WTC11 (cell line): ENCODE results near the gene DDO. TPM values are rescaled to one million over a fixed set of nuclear protein-coding genes. Genes with fewer than 3 reads are reported as not detected.

Source experiments
- ATAC-seq: fragments of 200-7000 bp; cut with Tn5 transposase; 2 replicates; pipeline ENCODE4 v1.10.0; 2021; ENCODE audit warnings: mild to moderate bottlenecking, moderate library complexity
- CTCF ChIA-PET: fragments of 300-600 bp; sonication (Branson Sonifier 250); formaldehyde crosslinking; loops from one replicate; lab custom pipeline; 2021; ENCODE audit warnings: antibody characterized with exemption; lab: Charles Lee
- POLR2A ChIA-PET: fragments of 350-600 bp; sonication (Branson Sonifier 250); formaldehyde crosslinking; loops from one replicate; lab custom pipeline; 2021; ENCODE audit warnings: antibody characterized with exemption; lab: Charles Lee
- DNase-seq: peaks from one replicate; pipeline ENCODE4 v3.0.0; 2021; ENCODE audit warnings: low spot score
- H3K27ac Mint-ChIP-seq: 2 replicates; pipeline ENCODE4 v1.8.0; 2021; ENCODE audit warnings: mixed read lengths
- H3K27me3 Mint-ChIP-seq: 2 replicates; pipeline ENCODE4 v1.8.0; 2021; ENCODE audit warnings: low read depth, mild to moderate bottlenecking, moderate library complexity, mixed read lengths
- H3K36me3 Mint-ChIP-seq: 2 replicates; pipeline ENCODE4 v1.8.0; 2021; ENCODE audit warnings: mixed read lengths
- H3K4me1 Mint-ChIP-seq: 2 replicates; pipeline ENCODE4 v1.8.0; 2022; ENCODE audit warnings: mixed read lengths
- H3K4me3 Mint-ChIP-seq: 2 replicates; pipeline ENCODE4 v1.8.0; 2021; ENCODE audit warnings: mild to moderate bottlenecking, moderate library complexity, mixed read lengths
- H3K9me3 Mint-ChIP-seq: 2 replicates; pipeline ENCODE4 v1.8.0; 2021; ENCODE audit warnings: mixed read lengths
- ARID4B ChIP-seq: sonication (generic); formaldehyde crosslinking; IDR thresholded peaks from 2 replicates; pipeline ENCODE4 v1.8.0; 2023; ENCODE audit warnings: missing genetic modification reagents, mild to moderate bottlenecking, borderline replicate concordance
- ATF3 ChIP-seq: sonication (generic); formaldehyde crosslinking; conservative IDR thresholded peaks from 2 replicates; pipeline ENCODE4 v1.8.1; 2022; ENCODE audit warnings: mild to moderate bottlenecking, missing genetic modification reagents
- EMX1 ChIP-seq: fragments of 250-450 bp; sonication (Bioruptor Pico); IDR thresholded peaks from 2 replicates; pipeline ENCODE4 v1.8.0; 2021; ENCODE audit warnings: mild to moderate bottlenecking
- GRHL2 ChIP-seq: fragments of 250-450 bp; sonication (Bioruptor Pico); IDR thresholded peaks from 2 replicates; pipeline ENCODE4 v1.8.0; 2022; ENCODE audit warnings: mild to moderate bottlenecking, moderate library complexity; ENCODE audit not compliant: insufficient replicate concordance, severe bottlenecking
- HMGXB4 ChIP-seq: sonication (generic); formaldehyde crosslinking; IDR thresholded peaks from 2 replicates; pipeline ENCODE4 v1.8.1; 2023; ENCODE audit warnings: mild to moderate bottlenecking, moderate library complexity, missing genetic modification reagents
- MAX ChIP-seq: sonication (generic); formaldehyde crosslinking; IDR thresholded peaks from 2 replicates; pipeline ENCODE4 v1.8.0; 2022; ENCODE audit warnings: mild to moderate bottlenecking, missing genetic modification reagents
- NR3C1 ChIP-seq: sonication (generic); formaldehyde crosslinking; conservative IDR thresholded peaks from 2 replicates; pipeline ENCODE4 v1.8.1; 2023; ENCODE audit warnings: low read depth, mild to moderate bottlenecking, missing genetic modification reagents
- OVOL2 ChIP-seq: fragments of 250-450 bp; sonication (Bioruptor Pico); IDR thresholded peaks from 2 replicates; pipeline ENCODE4 v1.9.0; 2021; ENCODE audit warnings: mild to moderate bottlenecking, borderline replicate concordance
- PREB ChIP-seq: sonication (generic); formaldehyde crosslinking; IDR thresholded peaks from 2 replicates; pipeline ENCODE4 v1.8.1; 2022; ENCODE audit warnings: mild to moderate bottlenecking, missing genetic modification reagents, moderate library complexity, borderline replicate concordance
- SP1 ChIP-seq: sonication (generic); formaldehyde crosslinking; conservative IDR thresholded peaks from 2 replicates; pipeline ENCODE4 v1.8.1; 2022; ENCODE audit warnings: missing genetic modification reagents
- STAT6 ChIP-seq: sonication (generic); formaldehyde crosslinking; conservative IDR thresholded peaks from 2 replicates; pipeline ENCODE4 v1.8.1; 2023; ENCODE audit warnings: mild to moderate bottlenecking, low read depth, missing genetic modification reagents, moderate library complexity
- TEAD4 ChIP-seq: sonication (generic); formaldehyde crosslinking; IDR thresholded peaks from 2 replicates; pipeline ENCODE4 v1.8.0; 2022; ENCODE audit warnings: mild to moderate bottlenecking, missing genetic modification reagents
- ZBTB43 ChIP-seq: sonication (generic); formaldehyde crosslinking; IDR thresholded peaks from 2 replicates; pipeline ENCODE4 v1.8.1; 2023; ENCODE audit warnings: mild to moderate bottlenecking, missing genetic modification reagents
- ZNF423 ChIP-seq: fragments of 250-450 bp; sonication (Bioruptor Pico); IDR thresholded peaks from 2 replicates; pipeline ENCODE4 v2.1.2; 2022; ENCODE audit warnings: mild to moderate bottlenecking, moderate library complexity
- total RNA-seq: library from RNA; stranded (reverse); gene quantifications from 3 replicates; pipeline ENCODE4 v1.2.3, GENCODE V29; 2021

DDO gene
- total RNA-seq, 1 experiment from 2014 or later, result not detected

GRCh38 chr6:110448846-110449540 lies 33.6 kb upstream of the DDO start:
- no peak for ATAC-seq
- Mint-ChIP-seq H3K4me1 (no peaks in the 10 kb centered on the region), H3K27ac (no peak overlapping the region), H3K27me3 (no peaks in the 10 kb centered on the region), H3K4me3 (no peak overlapping the region), H3K36me3 (no peaks in the 10 kb centered on the region), H3K9me3 (peaks cover 3% of the 10 kb centered on the region)
- no peak for DNase-seq
- TF ChIP-seq HMGXB4 (CRISPR knock-in tag), result no peak
- TF ChIP-seq STAT6, result no peak
- no peak for TF ChIP-seq SP1 (CRISPR knock-in tag)
- TF ChIP-seq ARID4B, result no peak
- no peak for TF ChIP-seq OVOL2
- TF ChIP-seq EMX1 (CRISPR knock-in tag), result no peak
- TF ChIP-seq ZBTB43 (CRISPR knock-in tag), result no peak
- TF ChIP-seq MAX, result no peak
- TF ChIP-seq GRHL2 (CRISPR knock-in tag), result no peak
- POLR2A ChIA-PET, result no interaction called here
- CTCF ChIA-PET, result no interaction called here

- ChIA-PET CTCF (no interaction called here), POLR2A (no interaction called here)
- Mint-ChIP-seq H3K27me3 (no peaks in the 10 kb centered on the region), H3K36me3 (no peaks in the 10 kb centered on the region), H3K4me3 (no peak overlapping the region), H3K9me3 (no peaks in the 10 kb centered on the region), H3K27ac (no peak overlapping the region), H3K4me1 (no peaks in the 10 kb centered on the region)
- TF ChIP-seq TEAD4 (CRISPR knock-in tag) (no peak), PREB (CRISPR knock-in tag) (no peak), ZNF423 (CRISPR knock-in tag) (no peak), NR3C1 (CRISPR knock-in tag) (no peak), ATF3 (no peak), GRHL2 (CRISPR knock-in tag) (no peak)
- ATAC-seq (no peak), DNase-seq (no peak)
Measured at GRCh38 chr6:110447761-110448160, 32.4 kb upstream of the DDO start.
